SH-SY5Y (cell line): ENCODE data around the gene CCDC117.

ENCODE experiments used
- GATA2 ChIP-seq: IDR thresholded peaks from 2 replicates; pipeline ENCODE4 v1.6.1; 2011; ENCODE audit warnings: mild to moderate bottlenecking, low read depth, low read length
- GATA3 ChIP-seq: IDR thresholded peaks from 2 replicates; pipeline ENCODE4 v1.6.1; 2011; ENCODE audit warnings: low read depth, mild to moderate bottlenecking, low read length, moderate library complexity

- TF ChIP-seq GATA2 (no peak), GATA3 (no peak)
Observed at GRCh38 chr22:28734393-28734792, 38.1 kb upstream of the CCDC117 start.
